PC-3 (cell line): Measurements from ENCODE around the gene GHRL.

Source experiments
- CTCF ChIP-seq: fragments of 300-600 bp; sonication (generic); conservative IDR thresholded peaks from 2 replicates; pipeline ENCODE4 v1.5.1; 2017; ENCODE audit warnings: antibody characterized with exemption, low read depth, mild to moderate bottlenecking, low read length
- EZH2 ChIP-seq: fragments of 300-600 bp; sonication (generic); IDR thresholded peaks from one replicate; pipeline ENCODE4 v1.6.1; 2017; ENCODE audit warnings: antibody characterized with exemption, mild to moderate bottlenecking, low read length; ENCODE audit not compliant: unreplicated experiment
- EZH2phosphoT487 ChIP-seq: fragments of 300-600 bp; sonication (generic); IDR thresholded peaks from 2 replicates; pipeline ENCODE4 v1.6.1; 2018; ENCODE audit warnings: mild to moderate bottlenecking, antibody characterized with exemption, low read length, borderline replicate concordance

GRCh38 chr3:10289787-10290355, 2.9 kb downstream of the GHRL start:
- TF ChIP-seq CTCF (0 out of 2 replicates have a peak, but pooled peaks have one; percentile 8), EZH2 (no peak), EZH2phosphoT487 (no peak)
